Mammary epithelial cell (primary cell): ENCODE results near the gene RNF213.

Experiments
- EZH2 ChIP-seq: IDR thresholded peaks from 2 replicates; pipeline ENCODE4 v1.6.1; 2012; ENCODE audit warnings: low read length, inconsistent platforms, borderline replicate concordance
- TF ChIP-seq, protein P1 (sequence below), 2 donors: IDR thresholded peaks in 1 of 2; conservative IDR thresholded peaks in 1 of 2; 2 replicates each; pipeline ENCODE4 v1.5.1; 2011 to 2012; ENCODE audit warnings: inconsistent platforms in 2 of 2, low read length in 2 of 2, mild to moderate bottlenecking in 2 of 2, control low read depth in 1 of 2, low read depth in 1 of 2; ENCODE audit not compliant: insufficient read depth in 1 of 2; ENCODE audit errors: extremely low read depth in 1 of 2

DNA sequence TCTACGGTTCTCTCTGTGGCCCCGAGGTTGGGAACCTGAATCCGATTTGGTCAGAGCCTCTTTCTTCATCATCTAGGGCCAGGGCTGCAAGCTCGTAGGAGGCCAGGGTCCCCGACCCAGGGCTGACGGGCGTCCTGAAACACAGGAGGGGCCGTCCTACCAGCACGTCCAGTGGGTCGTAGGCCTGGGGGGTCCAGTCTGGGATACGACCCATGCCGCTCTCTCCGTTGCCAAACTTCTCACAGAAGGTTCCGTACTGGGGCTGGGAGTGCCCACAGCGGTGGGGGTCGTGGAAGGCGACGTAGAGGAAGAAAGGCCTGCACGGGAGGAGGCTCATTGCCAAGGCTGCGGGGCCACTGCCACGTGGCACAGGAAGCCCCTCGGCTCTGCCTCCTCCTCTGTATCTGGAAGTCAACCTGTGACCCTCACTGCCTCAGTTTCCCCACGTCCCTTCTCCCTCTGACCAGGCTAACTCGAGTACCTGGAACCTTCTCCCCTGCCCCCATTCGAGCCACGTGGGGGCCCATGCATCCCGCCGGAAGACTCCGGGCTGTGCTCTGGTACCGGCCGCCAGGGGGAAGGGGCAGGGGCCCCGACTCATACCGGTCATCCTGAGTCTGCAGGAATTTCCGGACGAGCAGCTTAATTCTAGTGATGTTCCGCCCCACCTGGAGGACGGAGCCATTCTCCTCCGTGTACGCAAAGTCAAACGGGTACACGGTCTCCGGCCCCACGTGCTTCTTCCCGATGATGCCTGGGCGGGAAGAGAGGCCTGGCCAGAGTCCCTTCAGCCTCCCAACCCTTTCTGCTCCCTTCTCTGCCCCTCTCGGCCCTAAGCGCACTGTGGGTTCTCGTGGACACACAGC, 46.4 kb upstream of the RNF213 start:
- TF ChIP-seq, protein P1, sequence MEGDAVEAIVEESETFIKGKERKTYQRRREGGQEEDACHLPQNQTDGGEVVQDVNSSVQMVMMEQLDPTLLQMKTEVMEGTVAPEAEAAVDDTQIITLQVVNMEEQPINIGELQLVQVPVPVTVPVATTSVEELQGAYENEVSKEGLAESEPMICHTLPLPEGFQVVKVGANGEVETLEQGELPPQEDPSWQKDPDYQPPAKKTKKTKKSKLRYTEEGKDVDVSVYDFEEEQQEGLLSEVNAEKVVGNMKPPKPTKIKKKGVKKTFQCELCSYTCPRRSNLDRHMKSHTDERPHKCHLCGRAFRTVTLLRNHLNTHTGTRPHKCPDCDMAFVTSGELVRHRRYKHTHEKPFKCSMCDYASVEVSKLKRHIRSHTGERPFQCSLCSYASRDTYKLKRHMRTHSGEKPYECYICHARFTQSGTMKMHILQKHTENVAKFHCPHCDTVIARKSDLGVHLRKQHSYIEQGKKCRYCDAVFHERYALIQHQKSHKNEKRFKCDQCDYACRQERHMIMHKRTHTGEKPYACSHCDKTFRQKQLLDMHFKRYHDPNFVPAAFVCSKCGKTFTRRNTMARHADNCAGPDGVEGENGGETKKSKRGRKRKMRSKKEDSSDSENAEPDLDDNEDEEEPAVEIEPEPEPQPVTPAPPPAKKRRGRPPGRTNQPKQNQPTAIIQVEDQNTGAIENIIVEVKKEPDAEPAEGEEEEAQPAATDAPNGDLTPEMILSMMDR (conservative IDR thresholded peaks at IDR 0.05 in 1 of 2, IDR thresholded peaks at IDR 0.05 in 1 of 2; ENCODE audit: extremely low read depth in 1 of 2, insufficient read depth in 1 of 2, low read depth in 1 of 2, low read length in 2 of 2) = no peak
- TF ChIP-seq EZH2 = no peak
